HUES48 (cell line): Measurements from ENCODE around the gene SYNCRIP.
"Not testable (repeated sequence)": the region's sequence is repeated elsewhere in the genome, so short reads cannot be mapped to it uniquely, and the experiment has no call there.

ENCODE experiments used
- H3K27ac ChIP-seq: one replicate; pipeline ENCODE4 v1.7.0; 2013; ENCODE audit warnings: low read depth, low read length, inconsistent platforms
- H3K27me3 ChIP-seq: 2 replicates; pipeline ENCODE4 v1.6.1; 2013; ENCODE audit warnings: mild to moderate bottlenecking, low read length; ENCODE audit not compliant: control insufficient read depth, insufficient read depth
- H3K36me3 ChIP-seq: 2 replicates; pipeline ENCODE4 v1.6.1; 2013; ENCODE audit warnings: low read length; ENCODE audit not compliant: control insufficient read depth, insufficient read depth
- H3K4me1 ChIP-seq: 2 replicates; pipeline ENCODE4 v1.6.1; 2013; ENCODE audit warnings: mild to moderate bottlenecking, low read length; ENCODE audit not compliant: control insufficient read depth, insufficient read depth
- H3K4me3 ChIP-seq: 2 replicates; pipeline ENCODE4 v1.5.1; 2013; ENCODE audit warnings: mild to moderate bottlenecking, low read depth, low read length
- H3K9ac ChIP-seq: 2 replicates; pipeline ENCODE4 v1.6.1; 2013; ENCODE audit warnings: mild to moderate bottlenecking, low read depth, low read length, moderate library complexity
- H3K9me3 ChIP-seq: 2 replicates; pipeline ENCODE4 v1.6.1; 2013; ENCODE audit warnings: low read length; ENCODE audit not compliant: control insufficient read depth, insufficient read depth

The SYNCRIP gene

DNA sequence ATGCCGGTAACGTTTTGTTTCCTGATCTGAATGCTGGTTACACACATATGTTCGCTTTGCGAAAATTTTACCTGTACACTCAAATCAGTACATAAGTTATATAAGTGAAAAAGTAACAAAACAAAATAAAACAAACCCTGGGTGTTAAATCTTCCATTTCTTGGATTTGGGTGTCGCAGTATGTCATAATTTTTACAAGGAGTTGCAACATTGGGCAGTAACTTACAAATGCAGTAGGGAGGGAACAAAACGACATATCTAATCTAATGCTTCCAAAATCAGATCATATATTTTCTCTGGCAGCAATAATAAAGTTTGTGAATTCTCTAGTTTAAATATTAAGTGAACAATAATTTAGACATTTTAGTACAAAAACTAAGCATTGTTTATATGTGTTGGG lies 74.3 kb downstream of the SYNCRIP start:
- no peak overlapping the region for H3K4me3 ChIP-seq
- H3K27ac ChIP-seq: no peak overlapping the region
- no peaks in the 10 kb centered on the region for H3K36me3 ChIP-seq
- H3K9ac ChIP-seq: no peak overlapping the region
- H3K9me3 ChIP-seq: no peaks in the 10 kb centered on the region
- H3K27me3 ChIP-seq: no peaks in the 10 kb centered on the region
- no peaks in the 10 kb centered on the region for H3K4me1 ChIP-seq

DNA sequence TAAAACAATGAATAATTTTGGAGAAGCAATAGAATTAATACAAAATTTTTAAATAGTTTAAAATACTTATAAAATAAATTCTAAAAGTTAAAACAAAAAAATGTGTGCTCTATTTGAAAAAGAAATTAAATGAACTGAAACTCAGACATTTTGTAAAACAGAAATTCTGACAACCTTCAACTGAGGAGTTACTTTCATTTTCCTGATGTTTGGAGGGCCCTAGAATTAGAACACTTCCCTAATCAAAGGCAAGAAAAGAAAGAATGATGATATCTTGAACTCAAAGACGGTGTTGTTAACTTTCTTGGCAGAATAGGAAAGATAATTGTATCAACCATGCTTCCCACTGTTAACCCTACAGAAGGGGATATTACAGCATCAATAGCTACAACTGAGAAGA lies 77.0 kb downstream of the SYNCRIP start:
- Histone ChIP-seq H3K36me3 (no peaks in the 10 kb centered on the region), H3K27me3 (no peaks in the 10 kb centered on the region), H3K9me3 (no peaks in the 10 kb centered on the region), H3K4me1 (no peaks in the 10 kb centered on the region), H3K4me3 (no peak overlapping the region), H3K27ac (no peak overlapping the region), H3K9ac (no peak overlapping the region)

DNA sequence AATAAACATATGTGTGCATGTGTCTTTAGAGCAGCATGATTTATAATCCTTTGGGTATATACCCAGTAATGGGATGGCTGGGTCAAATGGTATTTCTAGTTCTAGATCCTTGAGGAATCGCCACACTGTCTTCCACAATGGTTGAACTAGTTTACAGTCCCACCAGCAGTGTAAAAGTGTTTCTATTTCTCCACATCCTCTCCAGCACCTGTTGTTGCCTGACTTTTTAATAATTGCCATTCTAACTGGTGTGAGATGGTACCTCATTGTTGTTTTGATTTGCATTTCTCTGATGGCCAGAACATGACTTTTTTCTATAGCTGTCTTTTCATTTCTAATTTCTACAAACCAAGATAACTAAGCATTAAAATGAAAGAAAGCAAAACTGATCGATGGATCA lies 78.5 kb downstream of the SYNCRIP start:
- H3K4me1 ChIP-seq, H3K9ac ChIP-seq, H3K27ac ChIP-seq, H3K4me3 ChIP-seq, H3K27me3 ChIP-seq, H3K9me3 ChIP-seq, H3K36me3 ChIP-seq: not testable (repeated sequence)
